A673 (cell line): ENCODE results near the gene SPACA6. TPM values are rescaled to one million over a fixed set of nuclear protein-coding genes. Genes with fewer than 3 reads are reported as not detected.

Experiments
- BruUV-seq: library from RNA; stranded (reverse); fragments of 400-500 nt; replicated peaks from 2 replicates; lab custom pipeline; 2021; lab: Mats Ljungman, UMichigan
- CTCF ChIA-PET: fragments of 300-600 bp; sonication (Branson Sonifier 250); formaldehyde crosslinking; loops from one replicate; lab custom pipeline; 2022; ENCODE audit warnings: antibody characterized with exemption; lab: Charles Lee
- POLR2A ChIA-PET: fragments of 300-600 bp; sonication (Branson Sonifier 250); formaldehyde crosslinking; loops from one replicate; lab custom pipeline; 2022; ENCODE audit warnings: antibody characterized with exemption; ENCODE audit not compliant: low non-redundant PET; lab: Charles Lee
- DNase-seq: peaks from one replicate; pipeline ENCODE4 v3.0.0-alpha.2; 2015; ENCODE audit warnings: low spot score
- H3K27ac ChIP-seq: fragments of 200-600 bp; sonication (generic); 2 replicates; pipeline ENCODE4 v1.5.1; 2016; ENCODE audit warnings: mixed run types, low read depth, mild to moderate bottlenecking, mixed read lengths, antibody characterized with exemption, low read length; ENCODE audit not compliant: poor library complexity, severe bottlenecking
- H3K27me3 ChIP-seq: fragments of 200-600 bp; sonication (generic); replicated peaks from 2 replicates; pipeline ENCODE4 v1.6.1; 2017; ENCODE audit warnings: mixed run types, low read depth, mild to moderate bottlenecking, mixed read lengths, antibody characterized with exemption, low read length; ENCODE audit not compliant: insufficient read depth, poor library complexity
- H3K36me3 ChIP-seq: fragments of 200-600 bp; sonication (generic); 2 replicates; pipeline ENCODE4 v1.6.1; 2016; ENCODE audit warnings: mixed run types, mild to moderate bottlenecking, mixed read lengths, antibody characterized with exemption, low read length; ENCODE audit not compliant: insufficient read depth, poor library complexity, severe bottlenecking
- H3K4me1 ChIP-seq: fragments of 200-600 bp; sonication (generic); 2 replicates; pipeline ENCODE4 v1.6.1; 2017; ENCODE audit warnings: mixed run types, mild to moderate bottlenecking, mixed read lengths, antibody characterized with exemption, low read length; ENCODE audit not compliant: insufficient read depth, poor library complexity, severe bottlenecking
- H3K4me3 ChIP-seq: fragments of 200-600 bp; sonication (generic); 2 replicates; pipeline ENCODE4 v1.5.1; 2016; ENCODE audit warnings: low read depth, mixed run types, mild to moderate bottlenecking, mixed read lengths, low read length; ENCODE audit not compliant: poor library complexity, severe bottlenecking
- H3K9me3 ChIP-seq: fragments of 200-600 bp; sonication (generic); 2 replicates; pipeline ENCODE4 v1.6.1; 2016; ENCODE audit warnings: mixed run types, low read depth, mild to moderate bottlenecking, mixed read lengths, antibody characterized with exemption, low read length; ENCODE audit not compliant: poor library complexity, severe bottlenecking
- EZH2 ChIP-seq: fragments of 200-600 bp; sonication (generic); IDR thresholded peaks from 2 replicates; pipeline ENCODE4 v1.6.1; 2017; ENCODE audit warnings: borderline replicate concordance, low read depth, mild to moderate bottlenecking, mixed read lengths, antibody characterized with exemption, low read length; ENCODE audit not compliant: poor library complexity, severe bottlenecking
- intact Hi-C: fragments of 100-400 bp; cut with micrococcal nuclease; formaldehyde crosslinking; loops from one replicate; pipeline ENCODE4 v1.10.0; 2022; ENCODE audit not compliant: unreplicated experiment
- total RNA-seq: library from RNA; stranded (reverse); gene quantifications from 2 replicates; pipeline ENCODE4 v1.2.3, GENCODE V29; 2021
- TF ChIP-seq, protein P1 (sequence below): fragments of 300-800, 200-600 bp; sonication (generic); conservative IDR thresholded peaks from 2 replicates; pipeline ENCODE4 v1.5.1; 2017; ENCODE audit warnings: low read depth, mild to moderate bottlenecking, antibody characterized with exemption, low read length, moderate library complexity, mixed read lengths

The SPACA6 gene
- total RNA-seq, 1 experiment from 2014 or later: 28.6 TPM

DNA sequence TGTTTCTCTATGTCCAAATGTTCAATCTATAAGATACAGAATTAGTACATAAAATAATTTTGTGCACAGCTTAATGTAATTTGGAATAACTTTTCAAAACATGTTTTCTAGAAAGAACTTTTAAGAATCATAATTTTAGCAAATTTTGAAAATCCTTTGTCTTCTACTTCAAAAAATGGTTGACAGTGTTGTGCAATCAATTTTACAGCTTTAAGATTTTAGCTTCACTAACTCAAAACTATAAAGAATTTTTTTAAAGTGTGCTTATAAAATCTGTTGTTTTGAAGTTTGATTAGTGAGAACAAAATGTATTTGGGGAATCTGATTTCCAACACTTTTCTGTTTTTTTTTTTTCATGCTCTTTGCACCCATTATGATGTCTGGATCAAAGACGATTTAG, 12.7 kb upstream of the SPACA6 start:
- Histone ChIP-seq H3K4me1 (peaks cover 6% of the 10 kb centered on the region), H3K4me3 (no peak overlapping the region), H3K27me3 (peaks cover 17% of the 10 kb centered on the region), H3K9me3 (no peaks in the 10 kb centered on the region), H3K27ac (no peak overlapping the region), H3K36me3 (no peaks in the 10 kb centered on the region)
- ChIA-PET POLR2A (no interaction called here), CTCF (no interaction called here)
- BruUV-seq: no TSS peak
- intact Hi-C loops: no loop called here
- DNase-seq: no peak
- TF ChIP-seq, protein P1, sequence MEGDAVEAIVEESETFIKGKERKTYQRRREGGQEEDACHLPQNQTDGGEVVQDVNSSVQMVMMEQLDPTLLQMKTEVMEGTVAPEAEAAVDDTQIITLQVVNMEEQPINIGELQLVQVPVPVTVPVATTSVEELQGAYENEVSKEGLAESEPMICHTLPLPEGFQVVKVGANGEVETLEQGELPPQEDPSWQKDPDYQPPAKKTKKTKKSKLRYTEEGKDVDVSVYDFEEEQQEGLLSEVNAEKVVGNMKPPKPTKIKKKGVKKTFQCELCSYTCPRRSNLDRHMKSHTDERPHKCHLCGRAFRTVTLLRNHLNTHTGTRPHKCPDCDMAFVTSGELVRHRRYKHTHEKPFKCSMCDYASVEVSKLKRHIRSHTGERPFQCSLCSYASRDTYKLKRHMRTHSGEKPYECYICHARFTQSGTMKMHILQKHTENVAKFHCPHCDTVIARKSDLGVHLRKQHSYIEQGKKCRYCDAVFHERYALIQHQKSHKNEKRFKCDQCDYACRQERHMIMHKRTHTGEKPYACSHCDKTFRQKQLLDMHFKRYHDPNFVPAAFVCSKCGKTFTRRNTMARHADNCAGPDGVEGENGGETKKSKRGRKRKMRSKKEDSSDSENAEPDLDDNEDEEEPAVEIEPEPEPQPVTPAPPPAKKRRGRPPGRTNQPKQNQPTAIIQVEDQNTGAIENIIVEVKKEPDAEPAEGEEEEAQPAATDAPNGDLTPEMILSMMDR: no peak
- TF ChIP-seq EZH2: no peak

DNA sequence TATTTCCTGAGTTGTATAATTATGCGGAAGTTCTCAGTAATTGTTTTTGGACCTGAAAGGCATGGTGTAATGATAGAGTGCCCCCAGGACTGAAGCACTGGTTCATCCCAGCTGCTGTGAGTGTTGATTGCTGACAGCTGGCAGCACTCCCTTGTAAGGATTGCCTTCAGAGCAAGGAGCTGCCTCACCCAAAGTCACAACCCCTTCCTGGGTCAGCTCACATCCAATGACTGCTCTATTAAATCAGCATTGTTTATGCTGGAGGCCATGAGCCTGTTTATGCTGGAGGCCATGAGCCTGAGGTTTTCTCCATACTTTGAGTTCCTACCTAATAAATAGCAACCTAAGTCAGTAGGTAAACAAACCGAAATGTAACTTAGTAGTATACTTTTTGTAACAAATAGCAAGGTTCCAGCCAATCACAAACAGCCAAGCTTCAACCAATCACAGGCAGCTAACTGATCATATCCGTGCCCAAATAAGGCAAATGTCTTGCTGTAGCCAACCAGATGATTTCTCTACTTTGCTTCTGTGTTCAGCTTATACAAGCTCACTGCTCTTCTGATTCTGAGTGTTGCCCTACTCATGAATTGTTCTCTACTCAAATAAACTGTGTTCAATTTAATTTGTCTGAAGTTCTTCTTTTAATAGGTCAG, 11.7 kb upstream of the SPACA6 start:
- Histone ChIP-seq H3K36me3 (no peaks in the 10 kb centered on the region), H3K9me3 (no peaks in the 10 kb centered on the region), H3K27me3 (peaks cover 17% of the 10 kb centered on the region), H3K27ac (peak overlapping the region; percentile 61), H3K4me3 (no peak overlapping the region), H3K4me1 (peaks cover 6% of the 10 kb centered on the region)
- ChIA-PET CTCF (no interaction called here), POLR2A (interaction anchor here (0.6 kb wide), 1 partner anchor 110 kb away, joined by 3 read pairs; the partner anchor contains the start of gene ZNF175)
- TF ChIP-seq EZH2: no peak
- TF ChIP-seq, protein P1: no peak
- BruUV-seq: no TSS peak
- DNase-seq: peak; percentile 80
- intact Hi-C loops: no loop called here

DNA sequence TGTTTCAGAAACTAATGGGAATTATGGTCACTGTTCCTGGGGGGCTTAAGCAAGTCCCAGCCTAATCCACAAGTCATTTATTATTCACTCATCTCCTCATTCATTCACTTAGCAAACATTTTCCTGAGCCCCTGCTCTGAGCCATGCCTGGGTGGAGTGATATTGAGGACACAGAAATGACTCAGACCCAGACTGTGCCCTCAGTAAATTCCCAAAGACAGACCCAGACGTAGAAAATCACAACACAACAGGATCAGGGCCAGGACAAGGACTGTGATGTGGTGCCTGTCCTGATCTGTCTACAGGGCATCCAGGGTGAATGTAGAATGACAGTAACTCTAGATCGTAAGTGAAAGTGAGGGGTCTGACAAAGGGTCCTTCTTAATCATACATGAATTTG, 7.0 kb upstream of the SPACA6 start:
- Histone ChIP-seq H3K4me1 (peaks cover 17% of the 10 kb centered on the region), H3K36me3 (no peaks in the 10 kb centered on the region), H3K9me3 (no peaks in the 10 kb centered on the region), H3K4me3 (no peak overlapping the region), H3K27me3 (no peaks in the 10 kb centered on the region), H3K27ac (no peak overlapping the region)
- no peak for DNase-seq
- BruUV-seq: no TSS peak
- ChIA-PET POLR2A (no interaction called here), CTCF (no interaction called here)
- TF ChIP-seq, protein P1: no peak
- TF ChIP-seq EZH2: no peak
- intact Hi-C loops: no loop called here
